Measurements from ENCODE around the gene OXCT1.

DNA sequence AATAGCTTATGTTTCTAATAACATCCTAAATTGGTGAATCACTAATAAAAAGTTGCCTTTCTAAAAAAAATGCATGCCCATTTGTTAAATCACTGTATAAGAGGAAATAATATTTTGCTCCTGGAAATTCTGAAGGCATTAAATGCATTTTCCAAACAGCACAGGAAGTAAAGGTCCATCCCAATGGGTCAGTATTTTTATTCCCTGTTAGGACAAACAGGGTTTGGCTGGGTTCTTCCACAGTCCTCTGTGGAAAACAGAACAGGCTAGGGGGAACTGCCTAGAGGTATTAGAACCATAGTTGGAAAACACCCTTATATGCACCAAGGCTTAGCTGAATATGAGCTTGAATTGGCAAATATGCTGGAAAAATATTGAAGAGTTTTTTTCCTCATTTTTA, 85.2 kb downstream of the OXCT1 start:
- TF ChIP-seq POLR2AphosphoS5 (IDR thresholded peaks at IDR 0.05; ENCODE audit: low read depth, low read length), result no peak
- TF ChIP-seq, protein P1, sequence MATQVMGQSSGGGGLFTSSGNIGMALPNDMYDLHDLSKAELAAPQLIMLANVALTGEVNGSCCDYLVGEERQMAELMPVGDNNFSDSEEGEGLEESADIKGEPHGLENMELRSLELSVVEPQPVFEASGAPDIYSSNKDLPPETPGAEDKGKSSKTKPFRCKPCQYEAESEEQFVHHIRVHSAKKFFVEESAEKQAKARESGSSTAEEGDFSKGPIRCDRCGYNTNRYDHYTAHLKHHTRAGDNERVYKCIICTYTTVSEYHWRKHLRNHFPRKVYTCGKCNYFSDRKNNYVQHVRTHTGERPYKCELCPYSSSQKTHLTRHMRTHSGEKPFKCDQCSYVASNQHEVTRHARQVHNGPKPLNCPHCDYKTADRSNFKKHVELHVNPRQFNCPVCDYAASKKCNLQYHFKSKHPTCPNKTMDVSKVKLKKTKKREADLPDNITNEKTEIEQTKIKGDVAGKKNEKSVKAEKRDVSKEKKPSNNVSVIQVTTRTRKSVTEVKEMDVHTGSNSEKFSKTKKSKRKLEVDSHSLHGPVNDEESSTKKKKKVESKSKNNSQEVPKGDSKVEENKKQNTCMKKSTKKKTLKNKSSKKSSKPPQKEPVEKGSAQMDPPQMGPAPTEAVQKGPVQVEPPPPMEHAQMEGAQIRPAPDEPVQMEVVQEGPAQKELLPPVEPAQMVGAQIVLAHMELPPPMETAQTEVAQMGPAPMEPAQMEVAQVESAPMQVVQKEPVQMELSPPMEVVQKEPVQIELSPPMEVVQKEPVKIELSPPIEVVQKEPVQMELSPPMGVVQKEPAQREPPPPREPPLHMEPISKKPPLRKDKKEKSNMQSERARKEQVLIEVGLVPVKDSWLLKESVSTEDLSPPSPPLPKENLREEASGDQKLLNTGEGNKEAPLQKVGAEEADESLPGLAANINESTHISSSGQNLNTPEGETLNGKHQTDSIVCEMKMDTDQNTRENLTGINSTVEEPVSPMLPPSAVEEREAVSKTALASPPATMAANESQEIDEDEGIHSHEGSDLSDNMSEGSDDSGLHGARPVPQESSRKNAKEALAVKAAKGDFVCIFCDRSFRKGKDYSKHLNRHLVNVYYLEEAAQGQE (IDR thresholded peaks at IDR 0.05; ENCODE audit: insufficient read depth in 1 of 2, low read depth in 2 of 2, low read length in 2 of 2), result no peak
- TF ChIP-seq TAF1 (IDR thresholded peaks at IDR 0.05; ENCODE audit: borderline replicate concordance, insufficient read depth, low read length), result no peak
- no peak for TF ChIP-seq SIN3A (IDR thresholded peaks at IDR 0.05; ENCODE audit: borderline replicate concordance, insufficient read depth, low read length)

Data from PFSK-1 (cell line).